ENCODE data around the gene HEBP2. TPM values are rescaled to one million over a fixed set of nuclear protein-coding genes. Genes with fewer than 3 reads are reported as not detected.

Gene HEBP2
- total and polyA plus RNA-seq, 10 donors: 5.7 to 37.0 (median 21.0) TPM

DNA sequence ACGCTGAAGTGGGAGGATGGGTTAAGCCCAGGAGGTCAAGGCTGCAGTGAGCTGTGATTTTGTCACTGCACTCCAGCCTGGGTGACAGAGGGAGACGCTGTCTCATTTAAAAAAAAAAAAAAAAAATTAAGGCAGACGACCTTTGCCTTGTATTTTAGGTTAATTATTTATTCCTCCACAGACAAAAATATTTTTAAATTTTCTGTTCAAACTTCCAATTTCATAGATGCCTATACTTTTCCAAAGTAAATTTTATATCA, 32.6 kb upstream of the HEBP2 start:
- H3K4me3 ChIP-seq: no peak overlapping the region
- no peaks in the 10 kb centered on the region for H3K4me1 ChIP-seq
- H3K27me3 ChIP-seq (replicated peaks in 1 of 7): no peaks in the 10 kb centered on the region
- H3K36me3 ChIP-seq: no peaks in the 10 kb centered on the region
- intact Hi-C loops (cut with DNase I; ENCODE audit: low total_unique reads): no loop called here
- whole genome bisulfite sequencing, 5 donors: 69 to 79% (median 76%) methylated on average over 3 of the region's 3 CpGs
- H3K27ac ChIP-seq: no peak overlapping the region
- DNase-seq: no peak
- no peak for TF ChIP-seq POLR2AphosphoS5 (IDR thresholded peaks at IDR 0.05)
- TF ChIP-seq, protein P1, sequence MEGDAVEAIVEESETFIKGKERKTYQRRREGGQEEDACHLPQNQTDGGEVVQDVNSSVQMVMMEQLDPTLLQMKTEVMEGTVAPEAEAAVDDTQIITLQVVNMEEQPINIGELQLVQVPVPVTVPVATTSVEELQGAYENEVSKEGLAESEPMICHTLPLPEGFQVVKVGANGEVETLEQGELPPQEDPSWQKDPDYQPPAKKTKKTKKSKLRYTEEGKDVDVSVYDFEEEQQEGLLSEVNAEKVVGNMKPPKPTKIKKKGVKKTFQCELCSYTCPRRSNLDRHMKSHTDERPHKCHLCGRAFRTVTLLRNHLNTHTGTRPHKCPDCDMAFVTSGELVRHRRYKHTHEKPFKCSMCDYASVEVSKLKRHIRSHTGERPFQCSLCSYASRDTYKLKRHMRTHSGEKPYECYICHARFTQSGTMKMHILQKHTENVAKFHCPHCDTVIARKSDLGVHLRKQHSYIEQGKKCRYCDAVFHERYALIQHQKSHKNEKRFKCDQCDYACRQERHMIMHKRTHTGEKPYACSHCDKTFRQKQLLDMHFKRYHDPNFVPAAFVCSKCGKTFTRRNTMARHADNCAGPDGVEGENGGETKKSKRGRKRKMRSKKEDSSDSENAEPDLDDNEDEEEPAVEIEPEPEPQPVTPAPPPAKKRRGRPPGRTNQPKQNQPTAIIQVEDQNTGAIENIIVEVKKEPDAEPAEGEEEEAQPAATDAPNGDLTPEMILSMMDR (IDR thresholded peaks at IDR 0.05 in 8 of 11, conservative IDR thresholded peaks at IDR 0.05 in 3 of 11): no peak
- no peak for TF ChIP-seq POLR2A (IDR thresholded peaks at IDR 0.05)
- H3K9me3 ChIP-seq: peaks cover 0 to 8% (median 0%) of the 10 kb centered on the region in 8 donors

DNA sequence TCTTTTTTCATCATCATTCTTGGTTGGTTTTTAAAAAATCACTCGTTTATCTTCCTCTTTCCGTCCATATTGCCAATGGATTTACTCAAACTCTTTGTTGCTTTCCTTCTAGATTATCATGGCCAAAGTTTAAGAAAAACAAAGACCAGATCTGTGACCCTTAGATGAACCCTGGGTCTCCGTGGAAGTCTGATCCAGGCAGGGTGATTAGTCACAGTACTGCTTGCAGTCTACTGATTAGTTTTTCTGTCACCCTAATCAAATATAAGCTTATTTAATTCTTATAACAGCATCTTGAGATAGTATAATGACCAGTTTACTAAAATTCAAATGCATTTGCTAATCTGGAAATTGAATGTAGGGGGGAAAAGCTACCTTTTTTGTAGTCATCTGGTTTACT, 32.3 kb upstream of the HEBP2 start:
- WGBS, 5 donors: 53 to 69% (median 62%) methylated on average over 3 of the region's 3 CpGs
- Histone ChIP-seq H3K9me3 (peaks cover 0 to 8% (median 0%) of the 10 kb centered on the region in 8 donors), H3K4me1 (no peaks in the 10 kb centered on the region), H3K4me3 (no peak overlapping the region), H3K36me3 (no peaks in the 10 kb centered on the region), H3K27me3 (replicated peaks in 1 of 7) (no peaks in the 10 kb centered on the region), H3K27ac (no peak overlapping the region)
- intact Hi-C loops (cut with DNase I; ENCODE audit: low total_unique reads): no loop called here
- DNase-seq: no peak
- TF ChIP-seq POLR2AphosphoS5 (IDR thresholded peaks at IDR 0.05) (no peak), POLR2A (IDR thresholded peaks at IDR 0.05) (no peak)
- TF ChIP-seq, protein P1 (IDR thresholded peaks at IDR 0.05 in 8 of 11, conservative IDR thresholded peaks at IDR 0.05 in 3 of 11): no peak

DNA sequence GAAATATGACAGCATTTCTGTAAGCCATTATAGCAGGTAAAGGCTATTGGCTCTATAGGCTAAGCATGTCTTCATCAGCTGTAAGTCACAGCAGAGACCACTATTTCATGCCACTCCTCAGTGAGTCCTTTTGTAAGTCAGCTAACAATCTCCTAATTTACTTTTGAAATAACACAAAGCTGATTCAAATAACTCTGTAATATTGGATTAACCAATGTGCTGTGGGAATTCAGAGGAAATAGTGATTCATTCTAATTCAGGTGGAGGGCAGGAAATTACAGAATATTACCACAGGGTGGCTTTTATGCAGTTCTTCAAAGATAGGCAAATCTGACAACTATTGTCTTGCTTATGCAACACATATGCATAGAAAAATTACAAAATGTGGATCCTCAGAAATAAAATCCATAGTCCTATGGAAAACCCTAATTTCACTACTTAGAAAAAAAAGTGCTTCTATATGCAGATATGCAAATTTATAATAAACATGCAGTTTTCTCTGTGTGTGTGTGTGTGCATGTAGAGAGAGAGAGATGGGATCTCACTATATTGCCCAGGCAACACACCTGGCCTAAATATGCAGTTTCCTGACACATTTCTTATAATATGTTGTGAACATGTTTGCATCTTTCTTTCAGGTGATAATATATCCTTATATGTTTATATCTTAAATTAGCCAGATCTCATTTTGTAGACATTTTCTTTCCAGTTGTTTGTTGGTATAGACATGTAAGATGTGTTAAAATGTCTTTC, 31.1 kb upstream of the HEBP2 start:
- DNase-seq: no peak
- Histone ChIP-seq H3K9me3 (peaks cover 0 to 4% (median 0%) of the 10 kb centered on the region in 8 donors), H3K4me3 (no peak overlapping the region)

DNA sequence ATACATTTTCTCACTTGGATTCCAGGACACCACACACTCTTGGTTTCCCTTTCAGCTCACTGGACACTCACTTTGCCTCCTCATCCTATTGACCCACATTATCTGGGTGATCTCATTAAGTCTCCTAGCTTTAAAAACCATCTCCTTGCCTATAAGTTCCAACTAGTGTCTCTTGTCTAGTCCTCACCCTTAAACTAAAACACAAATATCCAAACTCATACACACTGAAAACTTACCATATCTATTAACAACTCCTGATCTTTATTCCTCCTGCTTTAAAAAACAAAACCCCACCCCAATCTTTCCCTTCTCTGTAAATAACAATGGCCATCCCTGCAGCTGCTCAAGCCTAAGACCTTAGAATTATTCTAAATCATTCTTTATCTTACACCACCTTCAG, 29.8 kb upstream of the HEBP2 start:
- TF ChIP-seq POLR2A (IDR thresholded peaks at IDR 0.05) (no peak), POLR2AphosphoS5 (IDR thresholded peaks at IDR 0.05) (no peak)
- TF ChIP-seq, protein P1 (IDR thresholded peaks at IDR 0.05 in 8 of 11, conservative IDR thresholded peaks at IDR 0.05 in 3 of 11): no peak
- Histone ChIP-seq H3K36me3 (no peaks in the 10 kb centered on the region), H3K27me3 (replicated peaks in 1 of 7) (no peaks in the 10 kb centered on the region), H3K9me3 (no peaks in the 10 kb centered on the region), H3K27ac (no peak overlapping the region), H3K4me1 (no peaks in the 10 kb centered on the region), H3K4me3 (no peak overlapping the region)
- intact Hi-C loops (cut with DNase I; ENCODE audit: low total_unique reads): no loop called here
- no peak for DNase-seq

More for the DNA sequence above, 31.1 kb upstream of the HEBP2 start:
- Histone ChIP-seq H3K4me1 (no peaks in the 10 kb centered on the region), H3K27ac (no peak overlapping the region), H3K36me3 (no peaks in the 10 kb centered on the region), H3K27me3 (replicated peaks in 1 of 7) (no peaks in the 10 kb centered on the region)
- intact Hi-C loops (cut with DNase I; ENCODE audit: low total_unique reads): no loop called here
- TF ChIP-seq, protein P1 (IDR thresholded peaks at IDR 0.05 in 8 of 11, conservative IDR thresholded peaks at IDR 0.05 in 3 of 11): no peak
- TF ChIP-seq POLR2AphosphoS5 (IDR thresholded peaks at IDR 0.05): no peak
- TF ChIP-seq POLR2A (IDR thresholded peaks at IDR 0.05): no peak
